ENCODE data around the gene CSNK1E. TPM values are rescaled to one million over a fixed set of nuclear protein-coding genes. Genes with fewer than 3 reads are reported as not detected.

The CSNK1E gene
- polyA plus RNA-seq, 1 donor (not counting 4 experiments of a cell fraction or from before 2014, with no cell fraction given) = 168 TPM

- dilution Hi-C loops (cut with MboI; ENCODE audit: extremely low pct_ligation_motif_present, low sequenced_read_pairs) = no loop called here
- Histone ChIP-seq H2AFZ (ENCODE audit: control insufficient read depth, low read length) (no peak overlapping the region), H3K9me3 (ENCODE audit: control insufficient read depth, low read depth, low read length) (no peaks in the 10 kb centered on the region), H3K4me3 (ENCODE audit: control insufficient read depth in 2 of 3, extremely low read depth in 1 of 3, insufficient read depth in 2 of 3, low read depth in 1 of 3, low read length in 3 of 3) (no peak overlapping the region), H3K4me1 (ENCODE audit: control insufficient read depth, extremely low read depth, insufficient read depth, low read length) (peaks cover 77% of the 10 kb centered on the region), H3K79me2 (ENCODE audit: control insufficient read depth, insufficient read depth, low read length) (peaks cover 99% of the 10 kb centered on the region), H3K9me1 (ENCODE audit: control insufficient read depth, extremely low read depth, insufficient read depth, low read length) (peaks cover 11% of the 10 kb centered on the region), H3K9ac (ENCODE audit: control insufficient read depth, extremely low read depth, insufficient read depth, low read length) (no peak overlapping the region), H3K4me2 (ENCODE audit: control insufficient read depth, extremely low read depth, insufficient read depth, low read depth, low read length) (no peak overlapping the region), H3K36me3 (ENCODE audit: control insufficient read depth in 2 of 2, extremely low read depth in 1 of 2, insufficient read depth in 2 of 2, low read length in 2 of 2) (peaks cover 18 to 65% of the 10 kb centered on the region in 2 experiments), H3K27ac (ENCODE audit: control insufficient read depth, insufficient read depth, low read length) (peak overlapping the region; percentile 1), H3K27me3 (ENCODE audit: control insufficient read depth, extremely low read depth, insufficient read depth, low read length) (no peaks in the 10 kb centered on the region), H4K20me1 (ENCODE audit: control insufficient read depth, extremely low read depth, insufficient read depth, low read length) (peaks cover 62% of the 10 kb centered on the region)
- no peak for DNase-seq (ENCODE audit: low read depth, low spot score)
- TF ChIP-seq EZH2 (IDR thresholded peaks at IDR 0.05; ENCODE audit: low read length) (no peak), CTCF (optimal IDR thresholded peaks at IDR 0.05 in 1 of 3, IDR thresholded peaks at IDR 0.05 in 1 of 3, conservative IDR thresholded peaks at IDR 0.05 in 1 of 3; ENCODE audit: extremely low read depth in 1 of 3, insufficient read depth in 2 of 3, low read length in 3 of 3) (no peak)
- no peak for FAIRE-seq
Measured at GRCh38 chr22:38311323-38311620, 6.0 kb downstream of the CSNK1E start.

- no peaks in the 10 kb centered on the region for H3K27me3 ChIP-seq (ENCODE audit: control insufficient read depth, extremely low read depth, insufficient read depth, low read length)
- DNase-seq (ENCODE audit: low read depth, low spot score) (no peak), FAIRE-seq (no peak)
- no peaks in the 10 kb centered on the region for H3K9me3 ChIP-seq (ENCODE audit: control insufficient read depth, low read depth, low read length)
- no peak overlapping the region for H3K4me3 ChIP-seq (ENCODE audit: control insufficient read depth in 2 of 3, extremely low read depth in 1 of 3, insufficient read depth in 2 of 3, low read depth in 1 of 3, low read length in 3 of 3)
- H3K36me3 ChIP-seq (ENCODE audit: control insufficient read depth in 2 of 2, extremely low read depth in 1 of 2, insufficient read depth in 2 of 2, low read length in 2 of 2) = peaks cover 19 to 63% of the 10 kb centered on the region in 2 experiments
- peaks cover 11% of the 10 kb centered on the region for H3K9me1 ChIP-seq (ENCODE audit: control insufficient read depth, extremely low read depth, insufficient read depth, low read length)
- H3K4me1 ChIP-seq (ENCODE audit: control insufficient read depth, extremely low read depth, insufficient read depth, low read length) = peaks cover 83% of the 10 kb centered on the region
- no peak overlapping the region for H2AFZ ChIP-seq (ENCODE audit: control insufficient read depth, low read length)
- H3K79me2 ChIP-seq (ENCODE audit: control insufficient read depth, insufficient read depth, low read length) = peaks cover 99% of the 10 kb centered on the region
- H3K9ac ChIP-seq (ENCODE audit: control insufficient read depth, extremely low read depth, insufficient read depth, low read length) = peak overlapping the region; percentile 24
- H3K4me2 ChIP-seq (ENCODE audit: control insufficient read depth, extremely low read depth, insufficient read depth, low read depth, low read length) = no peak overlapping the region
- TF ChIP-seq CTCF (optimal IDR thresholded peaks at IDR 0.05 in 1 of 3, IDR thresholded peaks at IDR 0.05 in 1 of 3, conservative IDR thresholded peaks at IDR 0.05 in 1 of 3; ENCODE audit: extremely low read depth in 1 of 3, insufficient read depth in 2 of 3, low read length in 3 of 3) = no peak
- no peak for TF ChIP-seq EZH2 (IDR thresholded peaks at IDR 0.05; ENCODE audit: low read length)
- peak overlapping the region; percentile 11 for H3K27ac ChIP-seq (ENCODE audit: control insufficient read depth, insufficient read depth, low read length)
- peaks cover 62% of the 10 kb centered on the region for H4K20me1 ChIP-seq (ENCODE audit: control insufficient read depth, extremely low read depth, insufficient read depth, low read length)
- dilution Hi-C loops (cut with MboI; ENCODE audit: extremely low pct_ligation_motif_present, low sequenced_read_pairs) = no loop called here
Measured at GRCh38 chr22:38310518-38311322, 6.5 kb downstream of the CSNK1E start.
